ENCODE measurements around the gene PABPC4L. TPM values are rescaled to one million over a fixed set of nuclear protein-coding genes. Genes with fewer than 3 reads are reported as not detected.

PABPC4L gene
- total and polyA plus RNA-seq, 8 donors = 0.06 to 0.56 (median 0.21) TPM

- intact Hi-C loops (cut with DNase I) = no loop called here
Observed at GRCh38 chr4:134154097-134154496, 47.5 kb downstream of the PABPC4L start.

GRCh38 chr4:134147941-134148340 is 53.6 kb downstream of the PABPC4L start:
- no peaks in the 10 kb centered on the region for H3K27me3 ChIP-seq
- intact Hi-C loops (cut with DNase I) = no loop called here
- no peak for FAIRE-seq

More at GRCh38 chr4:134154097-134154496, 47.5 kb downstream of the PABPC4L start:
- Histone ChIP-seq H3K36me3 (no peaks in the 10 kb centered on the region), H3K4me1 (no peaks in the 10 kb centered on the region), H3K27me3 (no peaks in the 10 kb centered on the region), H3K4me3 (no peak overlapping the region), H3K27ac (no peak overlapping the region), H3K9me3 (peaks cover 0 to 3% (median 0%) of the 10 kb centered on the region in 4 donors)
- 80 to 83% methylated on average over 4 of the region's 4 CpGs for WGBS, 2 donors
- no peak for TF ChIP-seq CTCF (IDR thresholded peaks at IDR 0.05)
- DNase-seq (no peak), FAIRE-seq (no peak), ATAC-seq (no peak)

More at GRCh38 chr4:134147941-134148340, 53.6 kb downstream of the PABPC4L start:
- Histone ChIP-seq H3K4me3 (no peak overlapping the region), H3K36me3 (no peaks in the 10 kb centered on the region), H3K4me1 (no peaks in the 10 kb centered on the region), H3K9me3 (no peaks in the 10 kb centered on the region), H3K27ac (no peak overlapping the region)
- no peak for ATAC-seq
- no peak for DNase-seq
- TF ChIP-seq CTCF (IDR thresholded peaks at IDR 0.05) = no peak
